ENCODE data around the gene PLEKHG4.

DNA sequence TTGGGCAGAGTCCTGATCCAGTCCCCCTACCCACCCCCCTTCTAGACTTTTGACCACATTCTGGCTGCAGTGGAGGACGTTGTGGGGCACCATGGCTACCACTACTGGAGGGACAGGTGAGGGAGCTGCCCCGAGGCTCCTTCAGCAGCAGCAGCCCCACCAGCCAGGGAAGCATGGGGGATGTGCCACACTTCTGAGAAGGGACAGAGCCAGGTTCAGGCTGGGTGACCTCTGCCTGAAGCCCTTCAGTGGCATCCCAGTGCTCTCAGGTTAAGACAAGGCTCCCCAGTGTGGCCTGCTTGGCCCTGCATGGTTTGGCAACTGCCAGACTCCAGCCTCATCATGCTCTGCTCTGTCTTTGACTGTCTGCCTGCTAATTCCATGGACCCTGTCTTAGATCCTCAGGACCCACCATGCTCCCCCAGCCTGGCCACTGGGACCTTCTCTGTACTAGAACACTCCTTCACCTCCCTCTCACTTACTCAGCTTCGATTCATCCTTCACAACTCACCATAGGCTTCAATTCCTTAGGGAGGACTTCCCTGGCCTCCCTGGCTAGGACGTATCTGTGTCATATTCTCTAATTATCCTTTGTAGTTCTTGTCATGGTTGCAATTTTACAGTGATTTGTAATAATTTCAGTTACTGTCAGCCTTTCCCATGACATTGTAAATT lies 21.7 kb upstream of the PLEKHG4 start:
- TF ChIP-seq ZFX (CRISPR knock-in tag; IDR thresholded peaks at IDR 0.05) (no peak), REST (IDR thresholded peaks at IDR 0.05; ENCODE audit: borderline replicate concordance) (no peak), REST (CRISPR knock-in tag; IDR thresholded peaks at IDR 0.05; ENCODE audit: low read depth) (no peak), ARID3B (CRISPR knock-in tag; IDR thresholded peaks at IDR 0.05; ENCODE audit: borderline replicate concordance) (no peak), ZBTB49 (CRISPR knock-in tag; IDR thresholded peaks at IDR 0.05; ENCODE audit: borderline replicate concordance) (no peak)
- TF ChIP-seq, protein P1, sequence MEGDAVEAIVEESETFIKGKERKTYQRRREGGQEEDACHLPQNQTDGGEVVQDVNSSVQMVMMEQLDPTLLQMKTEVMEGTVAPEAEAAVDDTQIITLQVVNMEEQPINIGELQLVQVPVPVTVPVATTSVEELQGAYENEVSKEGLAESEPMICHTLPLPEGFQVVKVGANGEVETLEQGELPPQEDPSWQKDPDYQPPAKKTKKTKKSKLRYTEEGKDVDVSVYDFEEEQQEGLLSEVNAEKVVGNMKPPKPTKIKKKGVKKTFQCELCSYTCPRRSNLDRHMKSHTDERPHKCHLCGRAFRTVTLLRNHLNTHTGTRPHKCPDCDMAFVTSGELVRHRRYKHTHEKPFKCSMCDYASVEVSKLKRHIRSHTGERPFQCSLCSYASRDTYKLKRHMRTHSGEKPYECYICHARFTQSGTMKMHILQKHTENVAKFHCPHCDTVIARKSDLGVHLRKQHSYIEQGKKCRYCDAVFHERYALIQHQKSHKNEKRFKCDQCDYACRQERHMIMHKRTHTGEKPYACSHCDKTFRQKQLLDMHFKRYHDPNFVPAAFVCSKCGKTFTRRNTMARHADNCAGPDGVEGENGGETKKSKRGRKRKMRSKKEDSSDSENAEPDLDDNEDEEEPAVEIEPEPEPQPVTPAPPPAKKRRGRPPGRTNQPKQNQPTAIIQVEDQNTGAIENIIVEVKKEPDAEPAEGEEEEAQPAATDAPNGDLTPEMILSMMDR (IDR thresholded peaks at IDR 0.05 in 2 of 3, conservative IDR thresholded peaks at IDR 0.05 in 1 of 3; ENCODE audit: insufficient read depth in 2 of 3, low read depth in 1 of 3, low read length in 3 of 3): no peak
- TF ChIP-seq, protein P2, sequence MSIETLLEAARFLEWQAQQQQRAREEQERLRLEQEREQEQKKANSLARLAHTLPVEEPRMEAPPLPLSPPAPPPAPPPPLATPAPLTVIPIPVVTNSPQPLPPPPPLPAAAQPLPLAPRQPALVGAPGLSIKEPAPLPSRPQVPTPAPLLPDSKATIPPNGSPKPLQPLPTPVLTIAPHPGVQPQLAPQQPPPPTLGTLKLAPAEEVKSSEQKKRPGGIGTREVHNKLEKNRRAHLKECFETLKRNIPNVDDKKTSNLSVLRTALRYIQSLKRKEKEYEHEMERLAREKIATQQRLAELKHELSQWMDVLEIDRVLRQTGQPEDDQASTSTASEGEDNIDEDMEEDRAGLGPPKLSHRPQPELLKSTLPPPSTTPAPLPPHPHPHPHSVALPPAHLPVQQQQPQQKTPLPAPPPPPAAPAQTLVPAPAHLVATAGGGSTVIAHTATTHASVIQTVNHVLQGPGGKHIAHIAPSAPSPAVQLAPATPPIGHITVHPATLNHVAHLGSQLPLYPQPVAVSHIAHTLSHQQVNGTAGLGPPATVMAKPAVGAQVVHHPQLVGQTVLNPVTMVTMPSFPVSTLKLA (conservative IDR thresholded peaks at IDR 0.05): no peak
- TF ChIP-seq, protein P3, sequence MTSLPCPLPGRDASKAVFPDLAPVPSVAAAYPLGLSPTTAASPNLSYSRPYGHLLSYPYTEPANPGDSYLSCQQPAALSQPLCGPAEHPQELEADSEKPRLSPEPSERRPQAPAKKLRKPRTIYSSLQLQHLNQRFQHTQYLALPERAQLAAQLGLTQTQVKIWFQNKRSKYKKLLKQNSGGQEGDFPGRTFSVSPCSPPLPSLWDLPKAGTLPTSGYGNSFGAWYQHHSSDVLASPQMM (CRISPR knock-in tag; IDR thresholded peaks at IDR 0.05): no peak
- TF ChIP-seq, protein P4, sequence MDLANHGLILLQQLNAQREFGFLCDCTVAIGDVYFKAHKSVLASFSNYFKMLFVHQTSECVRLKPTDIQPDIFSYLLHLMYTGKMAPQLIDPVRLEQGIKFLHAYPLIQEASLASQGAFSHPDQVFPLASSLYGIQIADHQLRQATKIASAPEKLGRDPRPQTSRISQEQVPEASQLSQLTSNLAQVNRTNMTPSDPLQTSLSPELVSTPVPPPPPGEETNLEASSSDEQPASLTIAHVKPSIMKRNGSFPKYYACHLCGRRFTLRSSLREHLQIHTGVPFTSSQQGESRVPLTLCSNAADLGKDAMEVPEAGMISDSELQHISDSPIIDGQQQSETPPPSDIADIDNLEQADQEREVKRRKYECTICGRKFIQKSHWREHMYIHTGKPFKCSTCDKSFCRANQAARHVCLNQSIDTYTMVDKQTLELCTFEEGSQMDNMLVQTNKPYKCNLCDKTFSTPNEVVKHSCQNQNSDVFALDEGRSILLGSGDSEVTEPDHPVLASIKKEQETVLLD (IDR thresholded peaks at IDR 0.05): no peak
